ENCODE measurements around the gene SLC35B2.
A peak's percentile ranks its signal among the peaks of the same experiment; 100 is the strongest.

SLC35B2 gene

DNA sequence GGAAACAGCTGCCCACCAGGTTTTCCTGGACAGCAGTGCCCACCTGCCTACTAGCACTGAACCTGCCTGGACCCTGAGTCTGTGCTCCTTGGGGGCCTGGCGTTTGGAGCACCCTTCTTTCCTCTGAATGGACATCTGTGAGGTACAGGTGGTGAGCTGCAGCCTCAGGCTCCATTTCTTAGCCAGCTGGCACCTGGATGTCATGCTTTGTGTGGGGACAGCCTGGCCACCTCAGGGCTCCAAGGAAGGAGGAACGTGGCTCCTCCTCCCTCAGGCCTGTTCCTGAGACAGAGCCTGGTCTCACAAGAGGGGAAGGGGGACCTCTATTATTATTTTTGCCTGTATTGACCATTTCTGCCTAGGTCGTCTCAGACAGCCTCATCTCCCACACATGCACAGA, 21.0 kb upstream of the SLC35B2 start:
- Histone ChIP-seq H3K27ac (ENCODE audit: poor library complexity, severe bottlenecking) (no peak overlapping the region), H3K27me3 (ENCODE audit: insufficient read depth, poor library complexity, severe bottlenecking) (peaks cover 18% of the 10 kb centered on the region), H3K36me3 (ENCODE audit: low read depth) (no peaks in the 10 kb centered on the region), H3K9me3 (ENCODE audit: severe bottlenecking) (no peaks in the 10 kb centered on the region), H3K4me3 (ENCODE audit: severe bottlenecking) (no peak overlapping the region), H3K4me1 (ENCODE audit: insufficient read depth, poor library complexity, severe bottlenecking) (no peaks in the 10 kb centered on the region)
- TF ChIP-seq CTCF (IDR thresholded peaks at IDR 0.05; ENCODE audit: poor library complexity, severe bottlenecking), result no peak
- DNase-seq (ENCODE audit: low spot score), result no peak
- no peak for ATAC-seq (ENCODE audit: low read depth)

DNA sequence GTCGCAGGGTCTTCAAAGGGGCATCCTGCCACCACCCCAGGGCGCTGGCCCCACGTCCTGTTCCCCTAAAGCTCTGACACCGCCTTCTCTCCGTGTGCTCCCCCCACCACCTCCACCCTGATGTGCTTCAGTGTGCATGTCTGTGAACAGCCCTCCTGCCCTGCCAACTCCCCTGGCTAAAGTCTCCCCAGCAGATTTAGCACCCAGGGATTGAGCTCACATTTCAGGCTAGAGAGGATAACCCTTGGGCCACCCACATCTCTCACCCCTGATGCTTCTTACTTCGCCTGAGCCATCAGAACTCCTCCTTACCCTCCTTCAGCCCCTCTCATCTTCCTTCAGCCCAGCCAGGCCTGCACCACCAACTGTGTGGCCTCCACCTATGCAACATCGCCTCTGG, 20.4 kb upstream of the SLC35B2 start:
- H3K4me1 ChIP-seq (ENCODE audit: insufficient read depth, poor library complexity, severe bottlenecking), result no peaks in the 10 kb centered on the region
- DNase-seq (ENCODE audit: low spot score), result no peak
- no peak overlapping the region for H3K27ac ChIP-seq (ENCODE audit: poor library complexity, severe bottlenecking)
- no peak for ATAC-seq (ENCODE audit: low read depth)
- H3K4me3 ChIP-seq (ENCODE audit: severe bottlenecking), result no peak overlapping the region
- H3K9me3 ChIP-seq (ENCODE audit: severe bottlenecking), result no peaks in the 10 kb centered on the region
- no peaks in the 10 kb centered on the region for H3K36me3 ChIP-seq (ENCODE audit: low read depth)
- no peak for TF ChIP-seq CTCF (IDR thresholded peaks at IDR 0.05; ENCODE audit: poor library complexity, severe bottlenecking)
- peaks cover 18% of the 10 kb centered on the region for H3K27me3 ChIP-seq (ENCODE audit: insufficient read depth, poor library complexity, severe bottlenecking)

GRCh38 chr6:44276667-44277640, 19.6 kb upstream of the SLC35B2 start:
- TF ChIP-seq CTCF (IDR thresholded peaks at IDR 0.05; ENCODE audit: poor library complexity, severe bottlenecking), result no peak
- no peaks in the 10 kb centered on the region for H3K36me3 ChIP-seq (ENCODE audit: low read depth)
- H3K9me3 ChIP-seq (ENCODE audit: severe bottlenecking), result no peaks in the 10 kb centered on the region
- H3K4me3 ChIP-seq (ENCODE audit: severe bottlenecking), result no peak overlapping the region
- DNase-seq (ENCODE audit: low spot score), result no peak
- ATAC-seq (ENCODE audit: low read depth), result no peak
- peaks cover 26% of the 10 kb centered on the region for H3K27me3 ChIP-seq (ENCODE audit: insufficient read depth, poor library complexity, severe bottlenecking)
- no peaks in the 10 kb centered on the region for H3K4me1 ChIP-seq (ENCODE audit: insufficient read depth, poor library complexity, severe bottlenecking)
- no peak overlapping the region for H3K27ac ChIP-seq (ENCODE audit: poor library complexity, severe bottlenecking)

DNA sequence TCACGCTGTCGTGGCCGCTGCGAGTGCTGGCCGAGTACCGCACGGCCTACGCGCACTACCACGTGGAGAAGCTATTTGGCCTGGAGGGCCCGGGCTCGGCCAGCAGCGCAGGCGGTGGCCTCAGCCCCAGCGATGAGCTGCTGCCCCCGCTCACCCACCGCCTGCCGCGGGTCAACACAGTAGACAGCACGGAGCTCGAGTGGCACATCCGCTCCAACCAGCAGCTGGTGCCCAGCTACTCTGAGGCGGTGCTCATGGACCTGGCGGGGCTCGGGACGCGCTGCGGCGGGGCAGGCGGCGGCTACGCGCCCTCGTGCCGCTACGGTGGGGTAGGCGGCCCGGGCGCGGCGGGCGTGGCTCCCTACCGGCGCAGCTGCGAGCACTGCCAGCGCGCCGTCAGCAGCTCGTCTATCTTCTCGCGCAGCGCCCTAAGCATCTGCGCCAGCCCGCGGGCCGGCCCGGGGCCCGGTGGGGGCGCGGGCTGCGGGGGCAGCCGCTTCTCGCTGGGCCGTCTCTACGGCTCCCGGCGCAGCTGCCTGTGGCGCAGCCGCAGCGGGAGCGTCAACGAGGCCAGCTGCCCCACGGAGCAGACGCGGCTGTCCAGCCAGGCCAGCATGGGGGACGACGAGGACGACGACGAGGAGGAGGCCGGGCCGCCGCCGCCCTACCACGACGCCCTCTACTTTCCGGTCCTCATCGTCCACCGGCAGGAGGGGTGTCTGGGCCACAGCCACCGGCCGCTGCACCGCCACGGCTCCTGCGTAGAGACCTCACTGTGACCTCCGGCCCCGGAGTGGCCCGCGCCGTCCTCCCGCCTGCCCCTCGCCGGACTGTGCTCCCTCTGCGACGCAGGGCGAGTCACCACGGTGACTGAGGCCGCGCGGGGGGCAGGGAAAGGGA, 18.7 kb upstream of the SLC35B2 start:
- Histone ChIP-seq H3K27me3 (ENCODE audit: insufficient read depth, poor library complexity, severe bottlenecking) (peaks cover 34% of the 10 kb centered on the region), H3K9me3 (ENCODE audit: severe bottlenecking) (no peaks in the 10 kb centered on the region), H3K27ac (ENCODE audit: poor library complexity, severe bottlenecking) (no peak overlapping the region), H3K36me3 (ENCODE audit: low read depth) (no peaks in the 10 kb centered on the region), H3K4me3 (ENCODE audit: severe bottlenecking) (peak overlapping the region; percentile 10), H3K4me1 (ENCODE audit: insufficient read depth, poor library complexity, severe bottlenecking) (no peaks in the 10 kb centered on the region)
- TF ChIP-seq CTCF (IDR thresholded peaks at IDR 0.05; ENCODE audit: poor library complexity, severe bottlenecking), result no peak
- DNase-seq (ENCODE audit: low spot score), result no peak
- ATAC-seq (ENCODE audit: low read depth), result peak; percentile 64
